PC-3 (cell line): ENCODE measurements around the gene PRRC2B. TPM values are rescaled to one million over a fixed set of nuclear protein-coding genes. Genes with fewer than 3 reads are reported as not detected.
A peak's percentile ranks its signal among the peaks of the same experiment; 100 is the strongest.

Source experiments
- ATAC-seq: fragments of 200-7000 bp; cut with Tn5 transposase; 2 replicates; pipeline ENCODE4 v1.9.1; 2020; ENCODE audit warnings: mild to moderate bottlenecking, moderate library complexity
- BruUV-seq: library from RNA; stranded (reverse); fragments of 400-500 nt; replicated peaks from 2 replicates; lab custom pipeline; 2021; lab: Mats Ljungman, UMichigan
- CTCF ChIA-PET: fragments of 300-600 bp; sonication (Branson Sonifier 250); formaldehyde crosslinking; loops from one replicate; lab custom pipeline; 2022; ENCODE audit warnings: antibody characterized with exemption; lab: Charles Lee
- POLR2A ChIA-PET: fragments of 300-600 bp; sonication (Branson Sonifier 250); formaldehyde crosslinking; loops from one replicate; lab custom pipeline; 2022; ENCODE audit warnings: antibody characterized with exemption; ENCODE audit not compliant: unreplicated experiment; lab: Charles Lee
- DNase-seq: peaks from one replicate; pipeline ENCODE4 v3.0.0-alpha.2; 2015
- H2AFZ ChIP-seq: fragments of 300-600 bp; sonication (generic); 2 replicates; pipeline ENCODE4 v1.6.0; 2016; ENCODE audit warnings: antibody characterized with exemption, low read length
- H3F3A ChIP-seq: fragments of 300-600 bp; sonication (generic); one replicate; pipeline ENCODE4 v1.6.0; 2017; ENCODE audit warnings: antibody characterized with exemption, low read length, control low read depth, mild to moderate bottlenecking; ENCODE audit not compliant: unreplicated experiment
- H3K27ac ChIP-seq: fragments of 300-600 bp; sonication (generic); 2 replicates; pipeline ENCODE4 v1.5.1; 2016; ENCODE audit warnings: mild to moderate bottlenecking, low read length
- H3K27me3 ChIP-seq: fragments of 300-600 bp; sonication (generic); 2 replicates; pipeline ENCODE4 v1.6.1; 2016; ENCODE audit warnings: low read length, mixed read lengths
- H3K36me3 ChIP-seq: fragments of 300-600 bp; sonication (generic); 2 replicates; pipeline ENCODE4 v1.6.1; 2016; ENCODE audit warnings: low read depth, mixed run types, low read length, mixed read lengths
- H3K4me1 ChIP-seq: fragments of 300-600 bp; sonication (generic); 2 replicates; pipeline ENCODE4 v1.5.1; 2016; ENCODE audit warnings: low read length; ENCODE audit not compliant: insufficient read depth
- H3K4me2 ChIP-seq: fragments of 300-600 bp; sonication (generic); 2 replicates; pipeline ENCODE4 v1.6.0; 2016; ENCODE audit warnings: low read length
- H3K4me3 ChIP-seq: fragments of 300-600 bp; sonication (generic); 2 replicates; pipeline ENCODE4 v1.5.1; 2016; ENCODE audit warnings: mild to moderate bottlenecking, low read length, mixed read lengths
- H3K79me2 ChIP-seq: fragments of 300-600 bp; sonication (generic); 2 replicates; pipeline ENCODE4 v1.6.1; 2017; ENCODE audit warnings: low read length, mixed read lengths
- H3K9ac ChIP-seq: fragments of 300-600 bp; sonication (generic); 2 replicates; pipeline ENCODE4 v1.6.0; 2016; ENCODE audit warnings: mild to moderate bottlenecking, low read length
- H3K9me2 ChIP-seq: fragments of 300-600 bp; sonication (generic); replicated peaks from 2 replicates; pipeline ENCODE4 v1.6.1; 2016; ENCODE audit warnings: mixed run types, low read length, mixed read lengths
- H3K9me3 ChIP-seq: fragments of 300-600 bp; sonication (generic); 2 replicates; pipeline ENCODE4 v1.6.1; 2016; ENCODE audit warnings: low read length, mixed read lengths
- H4K20me1 ChIP-seq: fragments of 300-600 bp; sonication (generic); 2 replicates; pipeline ENCODE4 v1.6.1; 2016; ENCODE audit warnings: low read length, mixed read lengths
- CTCF ChIP-seq: fragments of 300-600 bp; sonication (generic); conservative IDR thresholded peaks from 2 replicates; pipeline ENCODE4 v1.5.1; 2017; ENCODE audit warnings: antibody characterized with exemption, low read depth, mild to moderate bottlenecking, low read length
- EZH2 ChIP-seq: fragments of 300-600 bp; sonication (generic); IDR thresholded peaks from one replicate; pipeline ENCODE4 v1.6.1; 2017; ENCODE audit warnings: antibody characterized with exemption, mild to moderate bottlenecking, low read length; ENCODE audit not compliant: unreplicated experiment
- EZH2phosphoT487 ChIP-seq: fragments of 300-600 bp; sonication (generic); IDR thresholded peaks from 2 replicates; pipeline ENCODE4 v1.6.1; 2018; ENCODE audit warnings: mild to moderate bottlenecking, antibody characterized with exemption, low read length, borderline replicate concordance
- intact Hi-C: fragments of 100-400 bp; cut with micrococcal nuclease; formaldehyde crosslinking; loops from 2 replicates; pipeline ENCODE4 v1.9.0; 2023
- total RNA-seq: library from RNA; depleted of rRNA; stranded (reverse); fragments of >200 nt; gene quantifications from 2 replicates; pipeline ENCODE4 v1.2.3, GENCODE V29; 2014

PRRC2B gene
- total RNA-seq, 1 experiment from 2014 or later, result 46.9 TPM

- no peak overlapping the region for H3K4me3 ChIP-seq
- DNase-seq (peak; percentile 33), ATAC-seq (no peak)
- no peak overlapping the region for H2AFZ ChIP-seq
- peaks cover 36% of the 10 kb centered on the region for H3K36me3 ChIP-seq
- peak; percentile 60 for TF ChIP-seq CTCF
- TF ChIP-seq EZH2, result no peak
- TF ChIP-seq EZH2phosphoT487, result no peak
- no peaks in the 10 kb centered on the region for H3K79me2 ChIP-seq
- no peaks in the 10 kb centered on the region for H3K27me3 ChIP-seq
- intact Hi-C loops, result no loop called here
- H3K9ac ChIP-seq, result no peak overlapping the region
- no peaks in the 10 kb centered on the region for H3K9me3 ChIP-seq
- ChIA-PET CTCF (no interaction called here), POLR2A (no interaction called here)
- H3K27ac ChIP-seq, result no peak overlapping the region
- no peaks in the 10 kb centered on the region for H3K9me2 ChIP-seq
- H3F3A ChIP-seq, result no peaks in the 10 kb centered on the region
- no TSS peak for BruUV-seq
- 0 out of 2 replicates have a peak, but pooled peaks cover 3% of the 10 kb centered on the region for H4K20me1 ChIP-seq
- H3K4me1 ChIP-seq, result no peaks in the 10 kb centered on the region
- no peak overlapping the region for H3K4me2 ChIP-seq
Measured at GRCh38 chr9:131478421-131478868, 84.6 kb downstream of the PRRC2B start.

GRCh38 chr9:131478911-131479310 is 85.0 kb downstream of the PRRC2B start:
- H2AFZ ChIP-seq, result no peak overlapping the region
- no peak overlapping the region for H3K27ac ChIP-seq
- BruUV-seq, result no TSS peak
- H3K36me3 ChIP-seq, result peaks cover 37% of the 10 kb centered on the region
- ATAC-seq, result no peak
- H3K79me2 ChIP-seq, result no peaks in the 10 kb centered on the region
- H3K4me1 ChIP-seq, result no peaks in the 10 kb centered on the region
- no peak for TF ChIP-seq EZH2phosphoT487
- TF ChIP-seq CTCF, result no peak
- no peak for TF ChIP-seq EZH2
- 0 out of 2 replicates have a peak, but pooled peaks cover 3% of the 10 kb centered on the region for H4K20me1 ChIP-seq
- POLR2A ChIA-PET, result no interaction called here
- CTCF ChIA-PET, result no interaction called here
- no peaks in the 10 kb centered on the region for H3K9me3 ChIP-seq
- no peaks in the 10 kb centered on the region for H3K9me2 ChIP-seq
- intact Hi-C loops, result no loop called here
- H3K27me3 ChIP-seq, result no peaks in the 10 kb centered on the region
- H3F3A ChIP-seq, result no peaks in the 10 kb centered on the region
- no peak overlapping the region for H3K4me3 ChIP-seq
- DNase-seq, result no peak
- H3K9ac ChIP-seq, result no peak overlapping the region
- H3K4me2 ChIP-seq, result no peak overlapping the region

- Histone ChIP-seq H3F3A (no peaks in the 10 kb centered on the region), H2AFZ (no peak overlapping the region), H4K20me1 (0 out of 2 replicates have a peak, but pooled peaks cover 3% of the 10 kb centered on the region), H3K27ac (no peak overlapping the region), H3K9me3 (no peaks in the 10 kb centered on the region), H3K79me2 (no peaks in the 10 kb centered on the region), H3K9ac (no peak overlapping the region), H3K4me3 (no peak overlapping the region), H3K36me3 (peaks cover 41% of the 10 kb centered on the region), H3K9me2 (no peaks in the 10 kb centered on the region), H3K4me2 (no peak overlapping the region), H3K27me3 (no peaks in the 10 kb centered on the region), H3K4me1 (no peaks in the 10 kb centered on the region)
- intact Hi-C loops, result no loop called here
- TF ChIP-seq EZH2phosphoT487, result no peak
- TF ChIP-seq EZH2, result no peak
- TF ChIP-seq CTCF, result no peak
- CTCF ChIA-PET, result interaction anchor here (0.6 kb wide), 1 partner anchor 62 kb away, joined by 3 read pairs; no protein-coding TSS in a partner anchor
- no TSS peak for BruUV-seq
- DNase-seq (peak; percentile 46), ATAC-seq (no peak)
- POLR2A ChIA-PET, result no interaction called here
Measured at GRCh38 chr9:131480258-131480657, 86.4 kb downstream of the PRRC2B start.
